ENCODE measurements around the gene MDM2. TPM values are rescaled to one million over a fixed set of nuclear protein-coding genes. Genes with fewer than 3 reads are reported as not detected.

Gene MDM2
- total RNA-seq, 4 donors from 2014 or later = 46.5 to 87.1 (median 67.9) TPM

DNA sequence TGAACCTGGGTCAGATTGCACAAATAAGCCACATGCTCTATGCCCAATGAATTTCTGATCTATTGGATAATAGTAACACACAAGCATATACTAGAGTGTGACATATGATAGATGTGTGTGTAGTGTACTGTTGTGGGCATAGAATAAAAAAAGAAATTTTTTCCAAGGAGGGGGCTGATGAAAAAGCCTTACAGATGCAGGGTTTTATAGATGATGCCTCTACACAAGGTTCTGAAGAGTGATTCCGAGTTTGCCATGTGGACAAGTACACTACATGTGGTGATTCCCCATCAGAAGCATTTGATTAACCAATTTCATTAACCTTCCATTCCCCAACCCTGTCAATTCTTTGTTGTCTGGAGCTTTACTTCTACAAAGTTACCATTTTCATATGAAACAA is 79.7 kb downstream of the MDM2 start:
- Histone ChIP-seq H3K4me3 (no peak overlapping the region), H3K27ac (no peak overlapping the region), H3K27me3 (no peaks in the 10 kb centered on the region), H3K9me3 (no peaks in the 10 kb centered on the region), H3K4me1 (peaks cover 0 to 4% (median 0%) of the 10 kb centered on the region in 3 donors), H3K36me3 (no peaks in the 10 kb centered on the region)
- TF ChIP-seq POLR2A (IDR thresholded peaks at IDR 0.05) = no peak
- TF ChIP-seq, protein P1, sequence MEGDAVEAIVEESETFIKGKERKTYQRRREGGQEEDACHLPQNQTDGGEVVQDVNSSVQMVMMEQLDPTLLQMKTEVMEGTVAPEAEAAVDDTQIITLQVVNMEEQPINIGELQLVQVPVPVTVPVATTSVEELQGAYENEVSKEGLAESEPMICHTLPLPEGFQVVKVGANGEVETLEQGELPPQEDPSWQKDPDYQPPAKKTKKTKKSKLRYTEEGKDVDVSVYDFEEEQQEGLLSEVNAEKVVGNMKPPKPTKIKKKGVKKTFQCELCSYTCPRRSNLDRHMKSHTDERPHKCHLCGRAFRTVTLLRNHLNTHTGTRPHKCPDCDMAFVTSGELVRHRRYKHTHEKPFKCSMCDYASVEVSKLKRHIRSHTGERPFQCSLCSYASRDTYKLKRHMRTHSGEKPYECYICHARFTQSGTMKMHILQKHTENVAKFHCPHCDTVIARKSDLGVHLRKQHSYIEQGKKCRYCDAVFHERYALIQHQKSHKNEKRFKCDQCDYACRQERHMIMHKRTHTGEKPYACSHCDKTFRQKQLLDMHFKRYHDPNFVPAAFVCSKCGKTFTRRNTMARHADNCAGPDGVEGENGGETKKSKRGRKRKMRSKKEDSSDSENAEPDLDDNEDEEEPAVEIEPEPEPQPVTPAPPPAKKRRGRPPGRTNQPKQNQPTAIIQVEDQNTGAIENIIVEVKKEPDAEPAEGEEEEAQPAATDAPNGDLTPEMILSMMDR (IDR thresholded peaks at IDR 0.05) = no peak
- WGBS, 2 donors = 87 to 89% methylated on average over 1 of the region's 1 CpG
- DNase-seq = no peak
- intact Hi-C loops (cut with DNase I) = no loop called here

DNA sequence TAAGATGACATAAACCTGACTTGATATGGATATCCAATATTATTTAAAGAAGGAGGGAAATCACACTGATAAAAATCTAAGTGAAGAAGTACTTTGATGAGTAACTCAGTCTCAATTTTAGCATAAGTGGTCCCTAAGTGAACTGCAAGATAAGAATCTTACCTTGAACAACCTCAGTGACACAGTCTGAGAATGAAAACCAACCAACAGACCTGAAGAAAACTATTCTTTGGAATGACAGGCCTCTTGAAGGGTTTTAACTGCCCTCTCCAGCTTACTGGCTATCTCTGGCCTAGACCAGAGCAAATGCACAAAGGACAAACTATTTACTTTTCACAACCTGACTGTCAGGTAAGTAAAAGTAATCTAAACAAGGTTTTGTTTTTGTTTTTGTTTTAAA is 80.3 kb downstream of the MDM2 start:
- no peak for DNase-seq
- H3K27ac ChIP-seq = no peak overlapping the region
- H3K36me3 ChIP-seq = no peaks in the 10 kb centered on the region
- H3K4me1 ChIP-seq = peaks cover 0 to 4% (median 0%) of the 10 kb centered on the region in 3 donors
- TF ChIP-seq, protein P1 (IDR thresholded peaks at IDR 0.05) = no peak
- no peak for TF ChIP-seq POLR2A (IDR thresholded peaks at IDR 0.05)
- no peaks in the 10 kb centered on the region for H3K27me3 ChIP-seq
- H3K9me3 ChIP-seq = no peaks in the 10 kb centered on the region
- intact Hi-C loops (cut with DNase I) = no loop called here
- H3K4me3 ChIP-seq = no peak overlapping the region

DNA sequence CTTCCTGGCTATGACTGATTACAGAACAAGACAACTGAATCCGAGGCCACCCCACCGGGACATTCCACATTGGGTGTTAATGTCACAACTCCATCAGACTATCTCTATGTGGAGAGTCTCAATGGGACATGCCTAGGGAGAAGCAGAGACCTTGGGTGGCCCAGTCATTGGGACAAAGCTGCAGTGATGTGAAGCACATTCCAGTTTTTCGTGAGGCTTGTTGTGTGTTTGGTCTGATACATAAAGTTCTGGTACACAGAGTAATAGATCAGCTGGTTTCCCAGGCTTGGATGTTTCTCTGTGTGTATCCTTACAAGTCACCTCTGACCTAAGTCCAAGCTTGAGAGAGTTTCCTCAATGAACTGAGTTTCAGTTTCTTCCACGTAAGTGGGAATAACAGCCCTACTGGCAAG is 82.7 kb downstream of the MDM2 start:
- Histone ChIP-seq H3K4me3 (no peak overlapping the region), H3K27ac (peak overlapping the region in 1 of 4 donors; percentile 31), H3K9me3 (no peaks in the 10 kb centered on the region), H3K36me3 (no peaks in the 10 kb centered on the region), H3K27me3 (no peaks in the 10 kb centered on the region), H3K4me1 (no peaks in the 10 kb centered on the region)
- whole genome bisulfite sequencing, 2 donors = 86 to 88% methylated on average over 2 to 4 of the region's 4 CpGs
- DNase-seq = no peak
- TF ChIP-seq, protein P1 (IDR thresholded peaks at IDR 0.05) = no peak
- no peak for TF ChIP-seq POLR2A (IDR thresholded peaks at IDR 0.05)
- intact Hi-C loops (cut with DNase I) = no loop called here

DNA sequence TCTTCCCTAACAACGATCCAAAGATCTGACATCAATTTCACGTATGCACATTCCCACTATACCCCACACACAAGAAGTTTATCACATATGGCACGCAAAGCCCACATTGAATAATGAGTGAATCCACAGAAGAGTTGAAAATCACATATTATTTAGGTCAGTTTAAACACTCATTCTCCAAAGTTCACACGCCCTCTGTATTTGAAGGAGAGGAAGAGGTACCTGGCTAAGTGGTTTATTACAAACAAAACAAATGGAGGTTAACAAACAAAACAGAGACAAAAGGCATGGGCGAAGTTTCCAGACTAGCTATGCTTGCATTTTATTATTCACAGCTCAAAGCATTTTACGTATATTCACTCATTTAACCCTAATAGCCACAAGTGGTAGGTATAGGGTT is 83.2 kb downstream of the MDM2 start:
- Histone ChIP-seq H3K4me3 (no peak overlapping the region), H3K4me1 (no peaks in the 10 kb centered on the region), H3K36me3 (no peaks in the 10 kb centered on the region), H3K27ac (peak overlapping the region in 1 of 4 donors; percentile 14), H3K27me3 (no peaks in the 10 kb centered on the region), H3K9me3 (no peaks in the 10 kb centered on the region)
- 81 to 87% methylated on average over 6 of the region's 6 CpGs for WGBS, 2 donors
- intact Hi-C loops (cut with DNase I) = no loop called here
- TF ChIP-seq, protein P1 (IDR thresholded peaks at IDR 0.05) = no peak
- no peak for TF ChIP-seq POLR2A (IDR thresholded peaks at IDR 0.05)
- no peak for DNase-seq

DNA sequence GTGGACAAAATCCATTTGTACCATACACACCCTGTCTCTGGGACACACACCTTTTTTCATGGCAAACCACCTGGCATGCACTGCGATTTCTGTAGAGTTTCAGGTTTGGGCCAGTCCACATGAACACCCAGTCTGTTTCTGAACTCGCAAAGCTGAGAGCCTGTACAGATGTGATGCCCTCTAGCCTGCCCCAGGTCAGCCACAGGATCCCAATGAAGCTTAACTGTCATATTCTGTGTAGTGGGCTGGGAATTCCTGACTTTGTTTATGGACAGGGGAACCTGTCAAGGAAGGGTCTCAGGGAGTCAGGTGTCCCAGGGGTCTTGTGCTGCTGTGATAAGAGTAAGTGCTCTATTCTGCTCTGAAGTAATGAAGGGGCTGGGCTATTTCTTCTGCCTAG is 85.2 kb downstream of the MDM2 start:
- no peak for DNase-seq
- Histone ChIP-seq H3K4me3 (no peak overlapping the region), H3K27me3 (no peaks in the 10 kb centered on the region), H3K9me3 (no peaks in the 10 kb centered on the region), H3K4me1 (no peaks in the 10 kb centered on the region), H3K27ac (no peak overlapping the region), H3K36me3 (no peaks in the 10 kb centered on the region)
- no peak for TF ChIP-seq POLR2A (IDR thresholded peaks at IDR 0.05)
- TF ChIP-seq, protein P1 (IDR thresholded peaks at IDR 0.05) = no peak
- intact Hi-C loops (cut with DNase I) = no loop called here
- WGBS, 2 donors = 87 to 90% methylated on average over 2 of the region's 2 CpGs

Measured in esophagus squamous epithelium (tissue), 5 donors.